Posterior vena cava (tissue), 2 donors: ENCODE data around the gene CORO1A. TPM values are rescaled to one million over a fixed set of nuclear protein-coding genes. Genes with fewer than 3 reads are reported as not detected.
A peak's percentile ranks its signal among the peaks of the same experiment; 100 is the strongest.

ENCODE experiments used
- DNase-seq: peaks from one replicate; pipeline ENCODE4 v3.0.0-alpha.2; 2020; ENCODE audit warnings: low spot score
- intact Hi-C, 2 donors: fragments of 100-400 bp; cut with DNase I; formaldehyde crosslinking; loops; one replicate each; pipeline versions ENCODE4 v1.14.1 to v1.14.2; 2022 to 2023
- long read RNA-seq, 2 donors: library from polyadenylated mRNA; unstranded; transcript quantifications; one replicate each; pipeline ENCODE4 v2.0.0, GENCODE V29; 2020 to 2021
- total RNA-seq, 2 donors: library from RNA; stranded (reverse); fragmentation: NEBNext Ultra II Directional; extraction: Animal tissue kit (Norgen Biotek cat#: 25700); gene quantifications; one replicate each; pipeline ENCODE4 v1.2.1, GENCODE V29; 2021
- donor health status: DM: yes; HTN: yes; CAD: no.
- donor health status: DM: yes; HTN: yes; CAD: no.

The CORO1A gene
- 10 to 100 TPM; 38.1 to 49.8 TPM for total RNA-seq
- long read RNA-seq, donor 1, transcript CORO1A-201 (11 exons, 1,803 nt): major isoform, 10 of 16 reads
- long read RNA-seq, donor 1, partial matches to known transcripts: 3 of 16 reads
- long read RNA-seq, donor 1, other reads (novel, unspliced or antisense): 2 of 16 reads
- long read RNA-seq, donor 2, transcript CORO1A-201 (11 exons, 1,803 nt): major isoform, 95 of 111 reads
- long read RNA-seq, donor 2, partial matches to known transcripts: 10 of 111 reads
- long read RNA-seq, donor 2, other reads (novel, unspliced or antisense): 6 of 111 reads

DNA sequence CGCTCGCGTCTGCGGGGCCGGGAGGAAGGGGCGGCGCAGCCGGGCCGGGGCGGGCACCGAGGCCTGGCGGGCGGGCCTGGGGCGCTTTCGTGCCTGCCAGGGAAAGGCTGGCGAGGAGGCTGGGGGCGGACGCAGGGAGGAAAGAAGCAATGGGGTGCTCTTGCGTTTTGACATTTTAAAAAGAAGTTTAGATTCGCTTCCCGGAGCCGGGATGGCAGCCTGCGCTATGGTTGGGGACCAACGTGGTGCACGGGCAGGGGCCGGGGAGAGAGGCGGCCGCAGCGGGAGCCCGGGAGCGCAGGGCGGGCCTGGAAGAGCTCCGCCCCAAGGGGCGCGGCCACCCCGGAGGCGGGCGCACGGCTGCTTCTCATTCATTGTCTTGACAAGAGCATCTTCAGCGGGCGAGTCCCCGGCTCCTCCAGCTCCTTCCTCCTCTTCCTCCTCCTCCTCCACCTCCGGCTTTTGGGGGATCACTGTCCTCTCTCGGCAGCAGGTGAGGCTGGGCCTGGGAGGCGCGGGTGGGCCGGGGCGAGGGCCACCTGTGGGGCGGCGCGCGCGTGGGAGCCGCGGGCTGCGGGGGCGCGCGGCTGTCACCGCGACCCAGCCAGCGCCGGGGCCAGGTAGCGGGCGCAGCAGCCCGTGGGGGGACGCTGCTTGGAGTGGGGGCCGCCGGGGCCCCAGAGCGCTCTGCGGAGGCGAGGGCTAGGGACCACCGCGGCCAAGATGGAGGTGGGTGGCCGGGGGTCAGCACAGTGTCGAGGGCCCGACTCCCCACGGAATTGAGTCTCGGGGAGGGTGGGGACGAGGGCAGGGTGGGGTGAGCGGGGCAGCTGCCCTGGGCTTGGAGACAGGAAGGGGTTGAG lies at the start of gene CORO1A:
TSS of gene CORO1A (plus strand) at position 370 of the 863 bp plus-strand sequence. CDS start 1,608 bp downstream, outside the sequence.
- peak; percentile 95 for DNase-seq
- intact Hi-C loops: no loop called here

DNA sequence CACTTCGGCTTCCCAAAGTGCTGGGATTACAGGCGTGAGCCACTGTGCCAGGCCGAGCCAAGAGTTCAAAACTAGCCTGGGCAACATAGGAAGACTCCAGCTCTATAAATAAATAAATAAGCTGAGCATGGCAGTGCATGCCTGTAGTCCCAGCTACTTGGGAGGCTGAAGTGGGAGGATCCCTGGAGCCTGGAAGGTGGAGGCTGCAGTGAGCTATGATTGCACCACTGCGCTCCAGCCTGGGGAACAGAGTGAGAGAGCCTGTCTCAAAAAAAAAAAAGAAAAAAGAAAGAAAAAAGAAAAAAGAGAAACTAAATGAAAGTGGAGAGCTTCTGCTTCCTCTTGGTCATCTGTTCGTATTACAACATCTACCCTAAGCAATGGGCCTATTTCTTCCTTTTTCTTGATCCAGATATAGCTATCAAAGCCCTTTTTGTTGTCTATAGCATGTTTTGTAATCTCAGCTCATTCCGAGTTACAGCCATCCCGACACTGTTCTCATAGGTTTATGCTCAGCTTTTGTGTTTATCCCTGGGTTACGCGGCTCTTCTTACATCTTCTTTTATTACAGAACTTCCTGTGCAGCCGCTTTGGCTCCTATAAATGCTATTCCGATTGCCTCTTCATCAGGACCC lies 46.3 kb upstream of the CORO1A start:
- intact Hi-C loops: no loop called here
- no peak for DNase-seq

DNA sequence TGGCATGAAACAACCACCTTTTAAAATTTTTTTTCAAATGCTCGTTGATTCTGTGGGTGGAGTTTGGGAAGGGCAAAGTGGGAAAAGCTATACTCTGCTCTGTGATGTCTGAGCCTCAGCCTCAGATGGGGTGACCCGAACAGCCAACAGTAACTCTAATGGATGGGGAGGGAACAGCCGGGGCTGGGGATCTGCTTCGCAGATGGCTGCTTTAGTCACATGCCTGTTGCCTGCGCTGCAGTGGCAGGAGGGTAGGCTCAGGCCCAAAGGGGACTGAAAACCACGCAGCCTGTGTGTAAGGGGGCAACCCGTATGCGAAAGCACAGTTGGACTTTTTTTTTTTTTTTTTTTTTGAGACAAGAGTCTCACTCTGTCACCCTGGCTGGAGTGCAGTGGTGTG lies 45.5 kb upstream of the CORO1A start:
- intact Hi-C loops: no loop called here
- DNase-seq: no peak

DNA sequence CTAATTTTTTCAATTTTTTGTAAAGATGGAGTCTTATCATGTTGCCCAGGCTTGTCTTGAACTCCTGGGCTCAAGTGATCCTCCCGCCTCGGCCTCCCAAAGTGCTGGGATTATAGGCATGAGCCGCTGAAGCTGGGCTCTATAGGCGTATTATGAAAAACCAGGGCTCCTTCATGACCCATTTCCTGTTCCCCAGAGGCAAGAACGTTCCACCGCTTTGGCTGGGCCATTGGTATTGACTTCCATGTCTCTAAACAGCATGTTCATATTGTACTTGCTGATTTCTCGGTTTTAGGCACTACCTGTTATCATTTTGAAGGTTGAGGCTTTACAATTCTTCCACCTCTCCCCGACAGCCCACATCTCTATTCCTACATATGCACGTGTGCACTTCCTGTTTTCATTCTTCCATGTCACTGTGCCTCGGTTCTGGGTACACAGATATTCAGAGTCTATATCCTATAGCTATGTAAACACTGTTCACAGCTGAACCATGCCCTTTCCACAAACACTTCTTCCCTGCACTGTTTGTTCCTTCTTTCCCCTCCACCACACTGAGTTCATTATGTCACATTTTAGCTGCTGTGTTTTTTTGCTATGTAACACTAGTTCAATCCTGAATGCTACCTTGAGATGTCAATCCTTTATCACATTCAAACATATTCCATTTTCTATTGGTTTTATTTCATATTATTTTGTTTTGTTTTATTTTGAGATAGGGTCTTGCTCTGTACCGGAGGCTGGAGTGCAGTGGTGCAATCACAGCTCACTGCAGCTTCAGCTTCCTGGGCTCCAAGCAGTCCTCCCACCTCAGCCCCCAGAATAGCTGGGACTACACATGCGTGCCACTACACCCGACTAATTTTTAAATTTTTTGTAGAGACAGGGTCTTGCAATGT lies 43.6 kb upstream of the CORO1A start:
- intact Hi-C loops: no loop called here
- DNase-seq: no peak

DNA sequence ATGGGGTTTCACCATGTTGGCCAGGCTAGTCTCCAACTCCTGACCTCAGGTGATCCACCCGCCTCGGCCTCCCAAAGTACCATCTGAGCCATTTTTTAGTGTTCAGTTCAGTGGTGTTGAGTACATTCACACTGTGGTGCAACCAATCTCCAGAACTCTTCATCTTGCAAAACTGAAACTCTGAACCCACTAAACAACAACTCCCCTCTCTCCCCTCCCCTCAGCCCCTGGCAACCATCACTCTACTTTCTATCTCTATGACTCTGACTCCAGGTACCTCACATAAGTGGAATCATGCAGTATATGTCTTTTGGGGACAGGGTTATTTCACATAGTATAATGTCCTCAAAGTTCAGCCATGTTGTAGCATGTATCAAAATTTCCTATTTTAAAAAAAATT lies 41.7 kb upstream of the CORO1A start:
- DNase-seq: no peak
- intact Hi-C loops: no loop called here

DNA sequence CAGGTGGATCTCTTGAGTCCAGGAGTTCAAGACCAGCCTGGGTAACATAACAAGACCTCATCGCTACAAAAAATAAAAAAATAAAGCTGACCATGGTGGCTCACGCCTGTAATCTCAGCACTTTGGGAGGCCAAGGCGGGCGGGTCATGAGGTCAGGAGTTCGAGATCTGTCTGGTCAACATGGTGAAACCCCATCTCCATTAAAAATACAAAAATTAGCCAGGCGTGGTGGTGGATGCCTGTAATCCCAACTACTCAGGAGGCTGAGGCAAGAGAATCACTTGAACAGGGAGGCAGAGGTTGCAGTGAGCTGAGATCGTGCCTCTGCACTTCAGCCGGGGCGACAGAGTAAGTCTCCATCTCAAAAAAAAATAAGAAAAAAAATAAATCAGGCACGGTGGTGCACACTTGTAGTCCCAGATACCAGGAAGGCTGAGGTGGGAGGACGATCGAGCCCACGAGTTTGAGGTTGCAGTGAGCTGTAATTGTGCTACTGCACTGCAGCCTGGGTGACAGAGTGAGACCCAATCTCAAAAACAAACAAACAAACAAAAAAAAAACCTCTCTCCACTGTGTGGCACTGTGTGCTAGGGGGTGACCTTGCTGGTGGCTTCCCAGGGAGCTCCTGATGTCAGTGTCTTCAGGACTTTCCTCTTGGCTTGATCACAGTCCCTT lies 40.6 kb upstream of the CORO1A start:
- intact Hi-C loops: no loop called here
- DNase-seq: no peak

DNA sequence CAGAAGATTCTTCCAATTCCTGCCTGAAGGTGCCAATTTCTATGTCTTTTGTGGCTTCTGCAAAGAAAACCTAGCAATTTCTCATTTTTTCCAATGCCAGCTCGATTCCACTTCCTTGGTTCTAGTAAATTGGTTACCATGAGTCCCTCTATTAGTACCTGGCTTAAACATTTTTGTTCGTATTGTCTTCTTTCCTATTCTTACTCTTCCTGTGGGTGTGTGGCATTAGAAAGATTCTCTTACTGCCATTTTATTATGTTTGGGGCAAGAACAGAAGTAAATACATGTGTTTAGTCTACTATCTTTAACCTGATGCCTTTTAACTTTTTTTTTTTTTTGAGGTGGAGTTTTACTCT lies 40.1 kb upstream of the CORO1A start:
- intact Hi-C loops: no loop called here
- no peak for DNase-seq

DNA sequence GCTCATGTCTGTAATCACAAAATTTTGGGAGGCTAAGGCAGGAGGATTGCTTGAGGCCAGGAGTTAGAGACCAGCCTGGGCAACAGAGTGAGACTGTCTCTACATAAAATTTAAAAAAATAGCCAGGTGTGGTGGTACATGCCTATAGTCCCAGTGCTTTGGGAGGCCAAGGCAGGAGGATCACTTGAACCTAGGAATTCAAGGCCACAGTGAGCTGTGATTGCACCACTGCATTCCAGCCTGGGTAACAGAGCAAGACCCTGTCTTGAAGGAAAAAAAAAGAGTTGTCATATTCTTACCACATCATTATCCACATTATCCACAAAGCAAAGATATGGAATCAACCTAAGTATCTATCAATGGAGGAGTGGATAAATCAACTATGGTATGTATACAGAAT lies 39.4 kb upstream of the CORO1A start:
- intact Hi-C loops: no loop called here
- no peak for DNase-seq

DNA sequence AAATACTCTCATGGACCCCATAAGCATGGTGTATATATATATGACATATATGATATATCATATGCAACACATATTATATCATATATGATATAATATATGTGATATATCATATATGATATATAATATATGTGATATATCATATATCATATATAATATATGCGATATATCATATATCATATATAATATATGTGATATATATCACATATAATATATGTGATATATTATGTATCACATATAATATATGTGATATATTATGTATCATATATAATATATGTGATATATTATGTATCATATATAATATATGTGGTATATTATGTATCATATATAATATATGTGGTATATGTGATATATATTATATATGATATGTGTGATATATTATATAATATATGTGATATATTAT lies 38.5 kb upstream of the CORO1A start:
- intact Hi-C loops: no loop called here
- DNase-seq: no peak

DNA sequence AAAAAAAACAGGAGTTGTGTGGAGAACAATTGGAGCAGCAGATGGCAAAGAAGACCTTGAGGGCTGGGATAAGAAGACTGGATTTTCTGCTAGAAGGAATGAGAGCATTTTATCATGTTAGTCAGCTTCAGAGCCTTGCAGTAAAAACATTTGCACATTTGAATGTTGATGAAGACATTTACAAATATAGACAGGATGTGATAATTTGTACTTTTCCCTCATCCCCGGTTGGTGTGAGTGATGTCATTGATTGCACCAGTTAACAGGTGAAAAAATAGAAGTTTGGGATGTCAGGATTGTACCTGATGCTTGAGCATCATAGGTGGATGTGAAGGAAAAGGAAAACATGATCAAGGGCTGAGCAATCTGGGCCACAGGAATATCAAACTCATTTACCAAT lies 37.7 kb upstream of the CORO1A start:
- no peak for DNase-seq
- intact Hi-C loops: no loop called here

DNA sequence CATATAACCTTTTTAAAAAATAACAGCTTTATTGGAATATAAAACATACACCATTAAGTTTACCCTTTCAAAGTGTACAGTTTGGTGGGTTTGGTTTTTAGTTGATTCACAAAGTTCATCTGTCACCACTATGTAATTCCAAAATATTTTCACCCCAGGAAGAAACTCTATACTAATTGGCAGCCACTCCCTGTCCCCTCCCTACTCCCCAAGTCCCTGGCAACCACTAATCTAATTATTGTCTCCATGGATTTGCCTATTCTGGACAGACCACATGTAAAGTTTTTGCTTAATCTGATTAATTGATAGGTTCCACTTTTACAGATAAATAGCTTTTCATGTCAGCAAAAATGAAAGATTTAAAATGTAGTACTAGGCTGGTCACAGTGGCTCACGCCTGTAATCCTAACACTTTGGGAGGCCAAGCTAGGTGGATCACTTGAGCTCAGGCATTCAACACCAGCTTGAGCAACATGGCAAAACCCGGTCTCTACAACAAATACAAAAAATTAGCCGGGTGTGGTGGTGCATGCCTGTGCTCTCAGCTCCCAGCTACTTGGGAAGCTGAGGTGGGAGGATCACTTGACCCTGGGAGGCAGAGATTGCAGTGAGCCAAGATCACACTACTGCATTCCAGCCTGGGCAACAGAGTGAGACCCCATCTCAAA lies 35.4 kb upstream of the CORO1A start:
- DNase-seq: peak; percentile 35
- intact Hi-C loops: no loop called here

DNA sequence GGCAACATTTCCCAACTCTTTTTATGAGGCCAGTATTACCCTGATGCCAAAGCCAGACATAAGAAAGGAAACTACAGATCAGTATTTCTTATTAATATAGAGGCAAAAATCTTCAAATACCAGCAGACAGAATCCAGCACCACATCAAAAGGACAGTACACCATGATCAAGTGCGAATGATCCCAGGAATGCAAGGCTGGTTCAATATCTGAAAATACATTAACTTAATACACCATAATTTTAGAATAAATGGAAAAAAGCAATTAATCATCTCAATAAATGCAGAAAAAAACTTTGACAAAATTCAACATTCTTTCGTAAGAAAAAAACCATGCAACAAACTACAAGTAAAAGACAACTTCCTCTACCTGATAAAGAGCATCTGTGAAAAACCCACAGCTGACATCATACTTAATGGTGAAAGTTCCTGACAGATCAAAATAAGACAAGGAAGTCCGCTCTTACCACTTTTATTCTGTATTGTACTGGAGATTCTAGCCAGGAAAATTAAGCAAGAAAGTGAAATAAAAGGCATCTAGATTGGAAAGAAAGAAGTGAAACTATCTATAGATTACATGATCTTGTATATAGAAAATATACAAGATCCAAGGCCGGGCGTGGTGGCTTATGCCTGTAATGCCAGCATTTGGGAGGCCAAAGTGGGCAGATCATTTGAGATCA lies 34.0 kb upstream of the CORO1A start:
- intact Hi-C loops: no loop called here
- DNase-seq: no peak

DNA sequence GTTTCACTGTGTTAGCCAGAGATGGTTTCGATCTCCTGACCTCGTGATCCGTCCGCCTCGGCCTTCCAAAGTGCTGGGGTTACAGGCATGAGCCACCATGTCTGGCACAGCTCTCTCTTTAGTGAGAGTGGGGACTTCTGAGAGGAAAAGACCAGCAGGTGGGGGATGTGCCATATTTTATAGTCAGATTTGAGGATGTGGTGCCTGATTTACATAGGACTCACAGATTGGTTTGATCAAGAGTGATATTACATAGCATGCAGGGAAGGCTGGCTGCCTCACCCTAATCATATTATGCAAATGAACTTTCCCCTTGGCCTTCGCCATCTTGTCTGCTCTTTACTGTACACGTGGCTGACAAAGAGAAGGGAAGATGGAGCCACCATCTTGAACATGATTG lies 32.3 kb upstream of the CORO1A start:
- no peak for DNase-seq
- intact Hi-C loops: no loop called here

DNA sequence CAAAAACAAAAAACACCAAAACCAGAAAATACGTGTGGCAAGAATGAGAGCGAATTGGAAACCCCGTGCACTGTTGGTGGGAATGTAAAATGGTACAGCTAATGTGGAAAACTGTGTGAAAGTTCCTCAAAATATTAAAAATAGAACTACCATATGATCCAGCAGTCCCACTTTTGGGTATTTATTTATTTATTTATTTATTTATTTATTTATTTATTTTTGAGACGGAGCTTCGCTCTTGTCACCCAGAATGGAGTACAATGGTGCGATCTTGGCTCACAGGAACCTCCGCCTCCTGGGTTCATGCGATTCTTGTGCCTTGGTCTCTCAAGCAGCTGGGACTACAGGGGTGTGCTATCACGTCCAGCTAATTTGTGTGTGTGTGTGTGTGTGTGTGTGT lies 30.9 kb upstream of the CORO1A start:
- intact Hi-C loops: no loop called here
- no peak for DNase-seq

DNA sequence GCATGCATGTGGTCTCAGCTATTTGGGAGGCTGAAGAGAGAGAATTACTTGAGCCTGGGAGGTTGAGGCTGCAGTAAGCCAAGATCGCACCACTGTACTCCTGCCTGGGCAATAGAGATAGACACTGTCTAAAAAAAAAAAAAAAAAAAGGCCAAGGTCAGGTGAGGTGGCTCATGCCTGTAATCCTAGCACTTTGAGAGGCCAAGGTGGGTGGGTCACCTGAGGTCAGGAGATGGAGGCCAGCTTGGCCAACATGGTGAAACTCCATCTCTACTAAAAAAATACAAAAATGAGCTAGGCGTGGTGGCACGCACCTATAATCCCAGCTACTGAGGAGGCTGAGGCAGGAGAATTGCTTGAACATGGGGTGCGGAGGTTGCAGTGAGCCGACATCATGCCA lies 28.2 kb upstream of the CORO1A start:
- intact Hi-C loops: no loop called here
- DNase-seq: no peak

DNA sequence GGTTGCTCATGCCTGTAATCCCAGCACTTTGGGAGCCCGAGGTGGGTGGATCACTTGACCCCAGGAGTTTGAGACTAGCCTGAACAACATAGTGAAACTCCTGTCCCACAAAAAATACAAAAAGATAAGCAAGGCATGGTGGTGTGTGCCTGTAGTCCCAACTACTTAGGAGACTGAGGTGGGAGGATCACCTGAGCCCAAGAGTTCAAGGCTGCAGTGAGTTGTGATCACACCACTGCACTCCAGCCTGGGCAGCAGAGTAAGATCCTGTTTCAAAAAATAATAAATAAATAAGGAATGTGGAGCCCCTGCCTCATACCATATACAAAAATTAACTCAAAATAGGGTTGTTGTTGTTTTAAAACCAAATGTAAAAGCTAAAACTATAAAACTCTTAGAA lies 26.2 kb upstream of the CORO1A start:
- DNase-seq: no peak
- intact Hi-C loops: no loop called here

DNA sequence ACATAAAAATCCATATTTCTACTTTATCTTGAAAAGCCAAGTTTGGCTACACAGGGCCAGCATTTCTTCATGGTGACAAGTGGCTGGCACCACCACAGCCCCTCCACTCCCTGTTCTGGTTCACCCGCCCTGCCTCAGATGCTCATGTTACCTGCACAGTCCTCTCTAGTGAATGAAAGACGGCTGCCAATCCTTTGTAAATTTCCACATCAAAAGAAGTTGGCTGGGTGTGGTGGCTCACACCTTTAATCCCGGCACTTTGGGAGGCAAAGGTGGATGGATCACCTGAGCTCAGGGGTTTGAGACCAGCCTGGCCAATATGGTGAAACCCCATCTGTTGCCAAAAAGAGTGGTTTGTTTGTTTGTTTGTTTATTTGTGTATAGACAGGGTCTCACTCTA lies 19.9 kb upstream of the CORO1A start:
- intact Hi-C loops: no loop called here
- no peak for DNase-seq
